Bronchial epithelial cell (primary cell): ENCODE data around the gene PIWIL1. TPM values are rescaled to one million over a fixed set of nuclear protein-coding genes. Genes with fewer than 3 reads are reported as not detected.

Experiments
- DNase-seq: peaks from one replicate; pipeline ENCODE4 v3.0.0-alpha.2; 2010; ENCODE audit warnings: low read depth
- FAIRE-seq: peaks from 2 replicates; lab custom pipeline; 2011; peaks lifted over from hg19 to GRCh38; lab: Jason Lieb, UNC
- H3K27me3 ChIP-seq: 2 replicates; pipeline ENCODE4 v1.5.1; 2011; ENCODE audit warnings: low read length; ENCODE audit not compliant: control insufficient read depth, insufficient read depth
- H3K36me3 ChIP-seq: 2 replicates; pipeline ENCODE4 v1.5.1; 2011; ENCODE audit warnings: low read length; ENCODE audit not compliant: control insufficient read depth, insufficient read depth
- H3K4me3 ChIP-seq: 2 replicates; pipeline ENCODE4 v1.5.1; 2011; ENCODE audit warnings: mild to moderate bottlenecking, low read depth, low read length, control low read depth
- total RNA-seq: library from RNA; depleted of rRNA; stranded (reverse); fragments of >200 nt; gene quantifications from 2 replicates; pipeline ENCODE4 v1.2.1, GENCODE V29; 2014
- TF ChIP-seq, protein P1 (sequence below): IDR thresholded peaks from 2 replicates; pipeline ENCODE4 v1.5.1; 2011; ENCODE audit warnings: mild to moderate bottlenecking, moderate library complexity, low read length, control low read depth, inconsistent platforms; ENCODE audit not compliant: insufficient read depth, severe bottlenecking

The PIWIL1 gene
- total RNA-seq, 1 donor from 2014 or later = not detected

DNA sequence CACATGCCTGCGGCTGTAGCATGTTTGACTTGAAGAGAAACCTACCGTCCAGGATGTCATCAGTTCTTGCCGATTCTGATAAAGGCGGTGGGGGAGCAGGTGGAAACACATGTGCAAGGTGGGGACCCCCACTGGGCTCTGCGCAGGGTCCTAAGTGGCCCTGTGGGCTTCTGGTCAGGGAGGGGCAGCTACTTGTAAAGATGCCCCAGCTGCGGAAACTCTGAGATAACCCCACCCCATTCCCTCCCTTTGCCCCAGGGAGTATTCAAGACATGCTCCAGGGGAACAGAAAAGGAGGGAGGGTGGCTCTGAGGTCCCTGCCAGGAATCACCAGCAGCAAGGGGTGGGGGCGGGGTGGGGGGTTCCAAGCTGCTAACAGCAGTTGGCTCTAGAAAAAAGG is 67.6 kb downstream of the PIWIL1 start:
- Histone ChIP-seq H3K4me3 (no peak overlapping the region), H3K36me3 (no peaks in the 10 kb centered on the region), H3K27me3 (no peaks in the 10 kb centered on the region)
- DNase-seq (no peak), FAIRE-seq (no peak)
- TF ChIP-seq, protein P1, sequence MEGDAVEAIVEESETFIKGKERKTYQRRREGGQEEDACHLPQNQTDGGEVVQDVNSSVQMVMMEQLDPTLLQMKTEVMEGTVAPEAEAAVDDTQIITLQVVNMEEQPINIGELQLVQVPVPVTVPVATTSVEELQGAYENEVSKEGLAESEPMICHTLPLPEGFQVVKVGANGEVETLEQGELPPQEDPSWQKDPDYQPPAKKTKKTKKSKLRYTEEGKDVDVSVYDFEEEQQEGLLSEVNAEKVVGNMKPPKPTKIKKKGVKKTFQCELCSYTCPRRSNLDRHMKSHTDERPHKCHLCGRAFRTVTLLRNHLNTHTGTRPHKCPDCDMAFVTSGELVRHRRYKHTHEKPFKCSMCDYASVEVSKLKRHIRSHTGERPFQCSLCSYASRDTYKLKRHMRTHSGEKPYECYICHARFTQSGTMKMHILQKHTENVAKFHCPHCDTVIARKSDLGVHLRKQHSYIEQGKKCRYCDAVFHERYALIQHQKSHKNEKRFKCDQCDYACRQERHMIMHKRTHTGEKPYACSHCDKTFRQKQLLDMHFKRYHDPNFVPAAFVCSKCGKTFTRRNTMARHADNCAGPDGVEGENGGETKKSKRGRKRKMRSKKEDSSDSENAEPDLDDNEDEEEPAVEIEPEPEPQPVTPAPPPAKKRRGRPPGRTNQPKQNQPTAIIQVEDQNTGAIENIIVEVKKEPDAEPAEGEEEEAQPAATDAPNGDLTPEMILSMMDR = no peak

DNA sequence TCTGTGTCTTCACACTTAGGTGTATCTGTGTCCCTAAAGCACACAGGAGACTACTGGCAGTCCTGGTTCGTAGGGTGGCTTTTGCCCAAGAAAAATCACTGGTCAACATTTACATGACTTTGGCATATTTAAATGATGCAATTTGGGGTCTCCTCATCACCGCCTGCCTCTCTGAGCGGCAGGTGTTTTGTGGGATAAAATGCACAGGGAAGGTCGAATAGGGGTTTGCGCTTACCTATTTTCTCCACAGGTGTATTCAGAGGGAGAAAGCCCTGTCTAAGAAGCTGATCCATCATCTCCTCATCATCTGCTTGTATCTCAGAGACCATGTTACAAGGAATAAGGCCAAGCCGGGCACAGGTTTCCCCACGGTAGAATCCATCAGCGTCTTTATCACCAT is 74.7 kb downstream of the PIWIL1 start:
- Histone ChIP-seq H3K4me3 (no peak overlapping the region), H3K36me3 (no peaks in the 10 kb centered on the region), H3K27me3 (no peaks in the 10 kb centered on the region)
- TF ChIP-seq, protein P1 = no peak
- FAIRE-seq (no peak), DNase-seq (no peak)

DNA sequence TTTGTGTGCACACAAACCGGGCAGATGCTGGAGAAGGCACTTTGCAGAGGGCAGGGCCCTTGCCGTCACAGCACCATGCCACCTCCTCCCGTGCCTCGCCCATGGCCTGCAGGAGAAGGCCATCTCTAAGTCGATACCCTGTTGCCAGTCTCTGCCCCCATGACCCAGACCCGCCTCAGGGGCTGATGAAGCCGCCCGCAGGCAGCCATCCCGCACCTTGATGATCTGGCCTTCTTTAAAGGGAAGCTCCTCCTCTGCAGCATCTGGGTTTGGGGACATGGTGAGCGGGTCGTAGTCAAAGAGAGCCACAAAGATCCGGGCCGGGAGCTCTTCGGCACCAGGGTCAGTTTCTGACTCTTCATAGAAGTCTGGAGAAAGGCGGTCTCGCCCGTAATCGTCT is 76.2 kb downstream of the PIWIL1 start:
- FAIRE-seq = no peak
- Histone ChIP-seq H3K36me3 (no peaks in the 10 kb centered on the region), H3K4me3 (no peak overlapping the region), H3K27me3 (no peaks in the 10 kb centered on the region)
- DNase-seq = no peak
- TF ChIP-seq, protein P1 = no peak

DNA sequence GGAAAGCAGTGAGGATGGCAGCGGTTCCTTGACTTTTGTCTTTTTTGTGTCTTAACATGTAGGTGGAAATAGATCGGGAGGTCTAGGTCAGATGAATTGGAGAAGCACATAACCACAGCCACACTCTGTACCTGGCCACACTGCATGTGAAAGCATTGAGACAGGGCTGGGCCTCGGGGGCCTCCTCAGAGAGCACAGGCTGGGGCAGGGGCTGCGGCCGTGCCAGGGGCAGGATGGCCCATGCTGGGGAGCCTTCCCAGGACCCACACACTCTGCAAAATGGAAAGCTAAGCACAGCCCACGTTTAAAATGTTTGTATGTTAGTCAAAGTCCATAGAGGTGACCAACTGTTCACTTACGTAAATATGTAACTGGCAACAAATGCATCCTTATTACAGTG is 76.7 kb downstream of the PIWIL1 start:
- TF ChIP-seq, protein P1 = no peak
- no peaks in the 10 kb centered on the region for H3K36me3 ChIP-seq
- no peak overlapping the region for H3K4me3 ChIP-seq
- DNase-seq (no peak), FAIRE-seq (no peak)
- no peaks in the 10 kb centered on the region for H3K27me3 ChIP-seq

DNA sequence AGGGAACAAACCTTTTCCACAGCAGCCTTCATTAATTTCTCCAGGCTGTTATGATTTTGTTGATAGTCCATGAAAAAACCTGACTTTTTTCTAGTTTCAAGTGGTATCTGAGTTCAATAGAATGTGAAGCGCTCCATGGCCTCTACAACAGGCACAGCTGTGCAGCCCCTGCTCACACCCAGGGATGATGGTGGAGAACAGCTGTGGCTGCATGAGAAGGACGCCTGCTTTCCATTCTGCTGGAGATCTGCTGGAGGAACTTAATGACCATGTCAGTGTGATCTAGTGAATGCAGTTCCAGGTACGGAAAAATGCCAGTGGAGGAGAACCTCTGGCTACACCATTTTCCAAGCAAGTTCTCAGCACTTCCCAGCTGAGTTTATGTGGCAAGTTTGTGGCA is 80.6 kb downstream of the PIWIL1 start:
- Histone ChIP-seq H3K27me3 (no peaks in the 10 kb centered on the region), H3K36me3 (no peaks in the 10 kb centered on the region), H3K4me3 (no peak overlapping the region)
- no peak for FAIRE-seq
- no peak for DNase-seq
- TF ChIP-seq, protein P1 = no peak

DNA sequence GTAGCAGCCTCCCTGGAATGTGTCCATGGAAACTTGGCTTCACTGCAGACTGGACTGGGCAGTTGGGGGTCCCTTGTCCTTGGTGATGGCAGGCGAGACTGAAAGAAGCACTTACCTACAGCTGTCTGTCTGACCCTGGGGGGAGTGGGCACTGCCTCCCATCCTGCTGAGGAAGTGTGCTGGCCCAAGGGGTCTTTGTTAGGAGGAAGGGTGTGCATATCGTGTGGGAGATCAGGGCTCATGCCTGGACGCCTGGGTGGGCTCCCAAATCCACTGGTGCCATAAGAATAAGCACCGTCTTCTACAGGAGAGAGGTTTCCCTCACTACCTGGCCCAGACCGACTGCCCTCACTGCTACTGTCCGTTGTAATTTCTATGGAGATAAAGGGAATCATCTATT is 81.4 kb downstream of the PIWIL1 start:
- TF ChIP-seq, protein P1 = no peak
- DNase-seq (no peak), FAIRE-seq (no peak)
- Histone ChIP-seq H3K27me3 (no peaks in the 10 kb centered on the region), H3K4me3 (no peak overlapping the region), H3K36me3 (no peaks in the 10 kb centered on the region)
